Measurements from ENCODE around the gene SNX30. TPM values are rescaled to one million over a fixed set of nuclear protein-coding genes. Genes with fewer than 3 reads are reported as not detected.
A peak's percentile ranks its signal among the peaks of the same experiment; 100 is the strongest.

SNX30 gene
- total RNA-seq, 4 donors from 2014 or later = 18.2 to 46.4 (median 26.2) TPM

- H3K27me3 ChIP-seq = no peaks in the 10 kb centered on the region
- H3K27ac ChIP-seq = no peak overlapping the region
- H3K36me3 ChIP-seq = no peaks in the 10 kb centered on the region
- H3K4me3 ChIP-seq = no peak overlapping the region
- H3K4me1 ChIP-seq = no peaks in the 10 kb centered on the region
- DNase-seq = no peak
- TF ChIP-seq CTCF (IDR thresholded peaks at IDR 0.05) (no peak), POLR2A (IDR thresholded peaks at IDR 0.05) (no peak)
- H3K9me3 ChIP-seq = no peaks in the 10 kb centered on the region
These were observed 39.6 kb downstream of the SNX30 start for GRCh38 chr9:112789891-112790774.

- no peak overlapping the region for H3K27ac ChIP-seq
- no peak overlapping the region for H3K4me3 ChIP-seq
- no peaks in the 10 kb centered on the region for H3K36me3 ChIP-seq
- DNase-seq = no peak
- H3K4me1 ChIP-seq = no peaks in the 10 kb centered on the region
- TF ChIP-seq CTCF (IDR thresholded peaks at IDR 0.05) (no peak), POLR2A (IDR thresholded peaks at IDR 0.05) (no peak)
- H3K27me3 ChIP-seq = no peaks in the 10 kb centered on the region
- no peaks in the 10 kb centered on the region for H3K9me3 ChIP-seq
These were observed 42.1 kb downstream of the SNX30 start for GRCh38 chr9:112792670-112793069.

- Histone ChIP-seq H3K36me3 (no peaks in the 10 kb centered on the region), H3K4me3 (no peak overlapping the region), H3K4me1 (no peaks in the 10 kb centered on the region), H3K27ac (no peak overlapping the region), H3K9me3 (no peaks in the 10 kb centered on the region), H3K27me3 (no peaks in the 10 kb centered on the region)
- DNase-seq = peak; percentile 76 to 89 (median 82)
- TF ChIP-seq POLR2A (IDR thresholded peaks at IDR 0.05) (no peak), CTCF (IDR thresholded peaks at IDR 0.05) (peak; percentile 38 to 80 (median 70))
These were observed 42.8 kb downstream of the SNX30 start for GRCh38 chr9:112793213-112793810.

- no peak for DNase-seq
- no peaks in the 10 kb centered on the region for H3K4me1 ChIP-seq
These were observed 44.2 kb downstream of the SNX30 start for GRCh38 chr9:112794731-112795130.

GRCh38 chr9:112795921-112796320, 45.4 kb downstream of the SNX30 start:
- no peak for TF ChIP-seq CTCF (IDR thresholded peaks at IDR 0.05)
- TF ChIP-seq POLR2A (IDR thresholded peaks at IDR 0.05) = no peak
- H3K36me3 ChIP-seq = no peaks in the 10 kb centered on the region

More at GRCh38 chr9:112794731-112795130, 44.2 kb downstream of the SNX30 start:
- TF ChIP-seq POLR2A (IDR thresholded peaks at IDR 0.05) (no peak), CTCF (IDR thresholded peaks at IDR 0.05) (no peak)
- H3K27me3 ChIP-seq = no peaks in the 10 kb centered on the region
- H3K27ac ChIP-seq = no peak overlapping the region
- H3K9me3 ChIP-seq = no peaks in the 10 kb centered on the region
- H3K4me3 ChIP-seq = no peak overlapping the region
- H3K36me3 ChIP-seq = no peaks in the 10 kb centered on the region

More at GRCh38 chr9:112795921-112796320, 45.4 kb downstream of the SNX30 start:
- no peak overlapping the region for H3K4me3 ChIP-seq
- no peaks in the 10 kb centered on the region for H3K4me1 ChIP-seq
- H3K9me3 ChIP-seq = no peaks in the 10 kb centered on the region
- no peak overlapping the region for H3K27ac ChIP-seq
- no peak for DNase-seq
- H3K27me3 ChIP-seq = no peaks in the 10 kb centered on the region

All from Peyer's patch (tissue), 4 donors.